ENCODE data around the gene BRCA1.
"Not testable (repeated sequence)": the region's sequence is repeated elsewhere in the genome, so short reads cannot be mapped to it uniquely, and the experiment has no call there.

The BRCA1 gene

DNA sequence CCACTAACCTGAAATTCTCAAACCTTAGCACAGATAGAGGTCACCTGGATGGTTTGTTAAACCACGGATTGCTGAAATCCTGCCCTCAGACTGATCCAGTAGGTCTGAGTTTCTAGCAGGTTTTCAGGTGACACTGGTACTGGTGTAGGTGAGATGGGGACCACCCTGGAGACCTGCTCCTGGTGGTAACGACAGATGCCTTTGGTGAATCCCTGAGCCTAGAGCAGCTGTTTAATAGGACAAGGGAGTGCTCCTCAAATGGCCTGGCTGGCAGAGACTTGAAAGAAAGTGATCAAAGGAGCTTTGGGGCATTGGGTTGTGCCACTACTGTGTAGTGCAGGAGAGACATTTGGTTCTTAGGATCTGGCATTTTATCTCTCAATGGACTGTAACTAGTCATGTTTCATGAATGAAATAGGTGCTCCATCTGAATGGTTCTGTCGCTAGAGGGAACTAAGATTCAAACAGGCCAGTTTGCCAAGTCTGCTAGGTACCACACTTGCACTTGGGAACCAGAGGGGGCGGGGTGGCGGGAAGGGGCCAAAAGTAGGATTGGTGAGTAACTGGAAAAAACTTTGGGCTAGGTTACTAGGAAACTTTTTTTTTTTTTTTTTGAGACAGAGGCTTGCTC lies 121.5 kb downstream of the BRCA1 start:
- DNase-seq (ENCODE audit: low read depth): no peak

DNA sequence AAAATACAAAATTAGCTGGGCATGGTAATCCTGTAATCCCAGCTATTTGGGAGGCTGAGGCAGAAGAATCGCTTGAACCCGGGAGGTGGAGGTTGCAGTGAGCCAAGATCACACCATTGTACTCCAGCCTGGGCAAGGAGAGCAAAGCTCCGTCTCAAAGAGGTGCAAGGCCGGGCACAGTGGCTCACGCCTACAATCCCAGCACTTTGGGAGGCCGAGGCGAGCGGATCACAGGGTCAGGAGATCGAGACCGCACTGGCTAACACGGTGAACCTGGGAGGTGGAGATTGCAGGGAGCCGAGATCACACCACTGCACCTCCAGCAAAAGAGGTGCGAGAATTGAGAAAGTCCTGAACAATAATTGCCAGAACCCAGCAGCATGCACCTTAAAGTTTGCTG lies 124.3 kb downstream of the BRCA1 start:
- not testable (repeated sequence) for DNase-seq (ENCODE audit: low read depth)

DNA sequence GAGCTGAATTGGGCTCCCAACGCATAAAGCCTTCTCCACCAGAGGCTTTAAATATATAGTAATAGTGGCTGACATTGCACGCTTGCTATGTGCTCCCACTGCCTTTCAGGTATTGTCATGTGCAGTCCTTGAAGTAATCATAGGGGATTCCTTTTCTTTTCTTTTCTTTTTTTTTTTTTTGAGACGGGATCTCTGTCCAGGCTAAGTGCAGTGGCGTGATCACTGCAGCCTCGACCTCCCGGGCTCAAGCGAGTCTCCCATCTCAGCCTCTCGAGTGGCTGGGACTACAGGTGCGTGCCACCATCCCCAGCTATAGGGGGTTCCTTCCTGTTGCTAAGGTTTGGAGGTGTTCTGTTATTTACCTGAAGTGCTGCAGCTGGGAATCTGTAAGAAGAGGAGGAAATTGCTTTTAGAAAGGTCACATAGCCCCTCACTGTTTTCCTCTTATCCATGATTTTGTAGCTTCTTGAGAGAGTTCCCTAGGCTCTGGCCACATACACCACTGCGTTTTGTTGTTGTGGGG lies 126.1 kb downstream of the BRCA1 start:
- no peak for DNase-seq (ENCODE audit: low read depth)

DNA sequence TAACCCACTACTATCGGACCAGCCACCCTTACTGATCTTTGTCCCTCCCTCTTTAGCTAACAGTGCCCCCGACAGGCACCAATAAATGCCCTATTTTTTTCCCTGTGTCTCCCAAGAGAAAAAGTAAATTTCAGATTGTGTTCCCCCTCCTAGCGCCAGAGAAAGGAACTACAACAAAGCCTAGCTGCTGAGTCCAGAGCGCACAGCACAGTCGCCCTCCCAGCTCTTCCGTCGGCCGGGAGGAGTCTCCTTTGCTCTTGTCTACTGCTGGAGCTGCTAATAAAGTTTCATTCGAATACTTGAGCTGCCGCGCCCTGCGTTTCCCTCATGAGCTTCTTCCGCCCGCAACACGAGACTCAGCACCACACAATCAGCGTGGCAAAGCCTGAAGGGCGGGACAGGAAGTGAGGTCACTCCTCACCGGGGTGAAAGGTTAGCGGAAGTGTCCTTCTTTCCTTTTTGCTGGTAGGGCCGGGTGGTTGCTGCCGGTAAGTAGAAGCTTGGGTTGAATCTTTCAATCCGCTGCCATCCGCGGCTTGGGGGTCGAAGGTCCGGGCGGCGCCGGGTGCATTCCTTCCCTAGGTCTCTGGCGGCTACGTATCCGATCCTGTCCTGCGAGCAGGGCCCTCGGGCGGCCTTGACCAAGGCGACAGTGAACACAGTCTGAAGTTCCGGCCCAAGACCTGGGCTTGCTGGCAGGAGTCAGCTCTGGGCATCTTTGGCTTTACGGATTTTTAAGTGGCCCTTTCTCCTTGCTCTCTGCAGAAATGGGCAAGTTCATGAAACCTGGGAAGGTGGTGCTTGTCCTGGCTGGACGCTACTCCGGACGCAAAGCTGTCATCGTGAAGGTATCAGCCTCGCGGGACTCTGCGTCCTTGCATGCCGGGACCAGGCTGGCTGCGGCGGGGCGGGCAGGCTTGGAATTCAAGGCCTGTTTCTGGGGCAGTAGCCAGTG lies 126.9 kb downstream of the BRCA1 start, which contains the start of gene RPL27:
Gene RPL27, plus strand, starts transcription at position 436 of the 955 bp plus-strand sequence. Its CDS starts 332 bp downstream, at position 768.
- peak; percentile 100 for DNase-seq (ENCODE audit: low read depth)

DNA sequence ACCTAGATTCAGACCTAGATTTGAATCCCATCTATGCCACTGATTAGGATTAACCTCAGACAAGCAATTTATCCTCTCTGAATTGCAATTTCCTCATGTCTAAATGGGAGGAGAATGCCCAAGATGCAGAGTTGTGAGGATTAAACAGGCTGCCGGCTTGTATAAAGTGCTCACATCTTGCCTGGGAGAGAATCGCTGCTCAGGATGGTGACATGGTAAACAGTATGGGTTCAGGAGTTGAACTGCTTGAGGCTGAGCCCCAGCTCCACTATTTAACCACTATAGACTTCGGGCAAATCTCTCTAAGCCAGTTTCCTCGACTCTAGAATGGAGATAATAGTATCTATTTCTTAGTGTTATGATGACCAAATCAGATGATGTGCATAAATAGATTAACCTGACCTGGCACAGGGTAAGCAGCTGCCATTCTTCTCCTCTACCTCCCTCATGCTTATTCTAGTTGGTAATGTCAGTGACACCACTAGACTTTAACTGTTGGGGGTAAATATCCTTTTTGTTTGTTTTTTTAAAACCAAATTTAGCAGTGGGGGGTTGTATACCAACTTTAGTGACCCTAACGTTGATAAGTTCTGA lies 127.7 kb downstream of the BRCA1 start:
- DNase-seq (ENCODE audit: low read depth): no peak
